MM.1S (cell line): ENCODE measurements around the gene PIP4K2A.

Experiments
- DNase-seq: peaks from one replicate; pipeline ENCODE4 v3.0.0-alpha.2; 2015
- H2AFZ ChIP-seq: fragments of 300-600 bp; sonication (generic); 2 replicates; pipeline ENCODE4 v1.6.0; 2016; ENCODE audit warnings: antibody characterized with exemption, low read length
- H3F3A ChIP-seq: fragments of 300-600 bp; sonication (generic); 2 replicates; pipeline ENCODE4 v1.6.1; 2016; ENCODE audit warnings: mild to moderate bottlenecking, antibody characterized with exemption, low read length, moderate library complexity, mixed read lengths; ENCODE audit not compliant: insufficient read depth
- H3K27ac ChIP-seq: fragments of 300-600 bp; sonication (generic); 2 replicates; pipeline ENCODE4 v1.5.1; 2016; ENCODE audit warnings: mild to moderate bottlenecking, low read length
- H3K27me3 ChIP-seq: fragments of 300-600 bp; sonication (generic); replicated peaks from 2 replicates; pipeline ENCODE4 v1.6.0; 2016; ENCODE audit warnings: low read length; ENCODE audit not compliant: insufficient read depth
- H3K36me3 ChIP-seq: fragments of 300-600 bp; sonication (generic); replicated peaks from 2 replicates; pipeline ENCODE4 v1.6.1; 2016; ENCODE audit warnings: mild to moderate bottlenecking, low read length, mixed read lengths; ENCODE audit not compliant: insufficient read depth
- H3K4me1 ChIP-seq: fragments of 300-600 bp; sonication (generic); 2 replicates; pipeline ENCODE4 v1.6.1; 2016; ENCODE audit warnings: low read length, mixed read lengths
- H3K4me2 ChIP-seq: fragments of 300-600 bp; sonication (generic); 2 replicates; pipeline ENCODE4 v1.6.0; 2016; ENCODE audit warnings: low read depth, low read length
- H3K4me3 ChIP-seq: fragments of 300-600 bp; sonication (generic); 2 replicates; pipeline ENCODE4 v1.5.1; 2016; ENCODE audit warnings: low read length, mixed read lengths
- H3K79me2 ChIP-seq: fragments of 300-600 bp; sonication (generic); 2 replicates; pipeline ENCODE4 v1.6.1; 2016; ENCODE audit warnings: mixed run types, low read length, mixed read lengths
- H3K9ac ChIP-seq: fragments of 300-600 bp; sonication (generic); 2 replicates; pipeline ENCODE4 v1.6.1; 2016; ENCODE audit warnings: low read length, mixed read lengths
- H3K9me2 ChIP-seq: fragments of 300-600 bp; sonication (generic); replicated peaks from 2 replicates; pipeline ENCODE4 v1.6.1; 2016; ENCODE audit warnings: mild to moderate bottlenecking, low read length, mixed read lengths; ENCODE audit not compliant: insufficient read depth
- H3K9me3 ChIP-seq: fragments of 300-600 bp; sonication (generic); replicated peaks from 2 replicates; pipeline ENCODE4 v1.6.1; 2016; ENCODE audit warnings: mild to moderate bottlenecking, low read length, mixed read lengths; ENCODE audit not compliant: insufficient read depth
- H4K20me1 ChIP-seq: fragments of 300-600 bp; sonication (generic); 2 replicates; pipeline ENCODE4 v1.6.1; 2016; ENCODE audit warnings: mild to moderate bottlenecking, low read length, moderate library complexity, mixed read lengths; ENCODE audit not compliant: insufficient read depth
- CTCF ChIP-seq: fragments of 300-600 bp; sonication (generic); IDR thresholded peaks from 2 replicates; pipeline ENCODE4 v1.5.1; 2016; ENCODE audit warnings: antibody characterized with exemption, low read length, mixed read lengths
- EZH2 ChIP-seq: fragments of 300-600 bp; sonication (generic); optimal IDR thresholded peaks from 2 replicates; pipeline ENCODE3; 2017; ENCODE audit warnings: low read depth, mild to moderate bottlenecking, antibody characterized with exemption, low read length, mixed read lengths
- EZH2phosphoT487 ChIP-seq: fragments of 300-600 bp; sonication (generic); IDR thresholded peaks from 2 replicates; pipeline ENCODE4 v1.6.1; 2018; ENCODE audit warnings: antibody characterized with exemption, low read length

Gene PIP4K2A

GRCh38 chr10:22700489-22700888, 13.9 kb downstream of the PIP4K2A start:
- H4K20me1 ChIP-seq: no peaks in the 10 kb centered on the region
- H3K36me3 ChIP-seq: no peaks in the 10 kb centered on the region
- no peak for TF ChIP-seq CTCF
- no peak for TF ChIP-seq EZH2
- TF ChIP-seq EZH2phosphoT487: no peak
- H3F3A ChIP-seq: no peaks in the 10 kb centered on the region
- H3K9me2 ChIP-seq: no peaks in the 10 kb centered on the region
- peaks cover 16% of the 10 kb centered on the region for H3K4me1 ChIP-seq
- H3K27ac ChIP-seq: no peak overlapping the region
- H3K27me3 ChIP-seq: no peaks in the 10 kb centered on the region
- H3K9ac ChIP-seq: no peak overlapping the region
- no peaks in the 10 kb centered on the region for H3K9me3 ChIP-seq
- H3K4me2 ChIP-seq: no peak overlapping the region
- no peak for DNase-seq
- no peak overlapping the region for H2AFZ ChIP-seq
- peaks cover 98% of the 10 kb centered on the region for H3K79me2 ChIP-seq
- no peak overlapping the region for H3K4me3 ChIP-seq

GRCh38 chr10:22699976-22700375, 14.4 kb downstream of the PIP4K2A start:
- Histone ChIP-seq H4K20me1 (no peaks in the 10 kb centered on the region), H3K4me1 (peaks cover 16% of the 10 kb centered on the region), H3K9me2 (no peaks in the 10 kb centered on the region), H3K27ac (no peak overlapping the region), H3K36me3 (no peaks in the 10 kb centered on the region), H2AFZ (no peak overlapping the region), H3K27me3 (no peaks in the 10 kb centered on the region), H3K4me2 (no peak overlapping the region), H3K9ac (no peak overlapping the region), H3K9me3 (no peaks in the 10 kb centered on the region), H3K79me2 (peaks cover 98% of the 10 kb centered on the region), H3F3A (no peaks in the 10 kb centered on the region), H3K4me3 (no peak overlapping the region)
- TF ChIP-seq CTCF (no peak), EZH2 (no peak), EZH2phosphoT487 (no peak)
- no peak for DNase-seq

DNA sequence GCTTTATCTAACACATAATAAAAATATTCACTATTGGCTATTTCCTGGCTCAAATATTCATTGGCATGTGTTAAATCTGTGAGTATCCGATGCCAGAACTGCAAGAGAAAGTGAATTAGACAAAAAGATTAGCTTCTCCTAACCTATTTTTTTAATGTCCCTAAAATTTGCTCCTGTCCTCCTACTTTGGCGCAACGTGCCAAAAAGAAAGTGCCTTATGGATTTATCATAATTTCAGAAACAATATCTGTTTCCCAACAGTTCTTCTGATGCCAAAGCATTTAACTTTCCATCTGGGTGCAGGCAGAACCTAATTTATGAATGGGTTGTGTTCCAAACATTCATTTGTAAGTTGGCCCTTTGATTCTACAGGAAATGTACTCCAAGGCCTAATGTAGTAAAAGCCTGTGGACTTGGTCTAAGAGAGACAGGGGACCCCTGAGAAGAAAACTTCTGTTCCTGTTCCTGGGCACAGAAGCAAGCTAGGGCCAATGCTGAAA, 15.4 kb downstream of the PIP4K2A start:
- Histone ChIP-seq H3K4me1 (peaks cover 16% of the 10 kb centered on the region), H3K79me2 (peaks cover 98% of the 10 kb centered on the region), H3K36me3 (no peaks in the 10 kb centered on the region), H3K27me3 (no peaks in the 10 kb centered on the region), H3K9me3 (no peaks in the 10 kb centered on the region), H3K27ac (no peak overlapping the region), H3F3A (no peaks in the 10 kb centered on the region), H4K20me1 (no peaks in the 10 kb centered on the region), H3K9me2 (no peaks in the 10 kb centered on the region), H3K4me3 (no peak overlapping the region), H2AFZ (no peak overlapping the region), H3K4me2 (no peak overlapping the region), H3K9ac (no peak overlapping the region)
- no peak for DNase-seq
- TF ChIP-seq EZH2: no peak
- TF ChIP-seq EZH2phosphoT487: no peak
- no peak for TF ChIP-seq CTCF
